ENCODE data around the gene FHIT. TPM values are rescaled to one million over a fixed set of nuclear protein-coding genes. Genes with fewer than 3 reads are reported as not detected.
"Not testable (repeated sequence)": the region's sequence is repeated elsewhere in the genome, so short reads cannot be mapped to it uniquely, and the experiment has no call there.

The FHIT gene
- total RNA-seq, 1 donor from 2014 or later, result 8.5 TPM

- DNase-seq (ENCODE audit: low spot score), result no peak
These were observed 667.0 kb downstream of the FHIT start for GRCh38 chr3:60584250-60584649.

GRCh38 chr3:60582288-60582687, 669.0 kb downstream of the FHIT start:
- DNase-seq (ENCODE audit: low spot score), result no peak

GRCh38 chr3:60580809-60581208, 670.4 kb downstream of the FHIT start:
- no peak for DNase-seq (ENCODE audit: low spot score)

- no peak for DNase-seq (ENCODE audit: low spot score)
These were observed 671.5 kb downstream of the FHIT start for GRCh38 chr3:60579734-60580133.

DNA sequence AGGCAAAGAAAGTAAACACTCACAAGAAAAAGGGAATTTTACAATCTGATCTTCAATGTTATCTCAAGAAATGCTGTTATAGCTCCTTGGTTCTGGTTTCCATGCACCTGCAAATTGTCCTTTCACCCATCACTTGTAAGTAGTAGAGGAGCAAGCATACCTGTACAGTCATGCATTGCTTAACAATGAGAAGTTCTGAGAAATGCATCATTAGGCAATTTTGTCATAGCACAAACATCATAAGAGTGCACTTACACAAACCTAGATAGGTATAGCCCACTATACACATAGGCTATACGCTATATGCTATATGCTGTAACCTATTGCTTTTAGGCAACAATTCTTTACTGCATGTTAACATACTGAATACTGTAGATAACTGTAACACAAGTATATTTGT, 672.3 kb downstream of the FHIT start:
- DNase-seq (ENCODE audit: low spot score), result no peak

GRCh38 chr3:60577601-60578000, 673.7 kb downstream of the FHIT start:
- no peak for DNase-seq (ENCODE audit: low spot score)

- no peak for DNase-seq (ENCODE audit: low spot score)
These were observed 675.5 kb downstream of the FHIT start for GRCh38 chr3:60575718-60576272.

DNA sequence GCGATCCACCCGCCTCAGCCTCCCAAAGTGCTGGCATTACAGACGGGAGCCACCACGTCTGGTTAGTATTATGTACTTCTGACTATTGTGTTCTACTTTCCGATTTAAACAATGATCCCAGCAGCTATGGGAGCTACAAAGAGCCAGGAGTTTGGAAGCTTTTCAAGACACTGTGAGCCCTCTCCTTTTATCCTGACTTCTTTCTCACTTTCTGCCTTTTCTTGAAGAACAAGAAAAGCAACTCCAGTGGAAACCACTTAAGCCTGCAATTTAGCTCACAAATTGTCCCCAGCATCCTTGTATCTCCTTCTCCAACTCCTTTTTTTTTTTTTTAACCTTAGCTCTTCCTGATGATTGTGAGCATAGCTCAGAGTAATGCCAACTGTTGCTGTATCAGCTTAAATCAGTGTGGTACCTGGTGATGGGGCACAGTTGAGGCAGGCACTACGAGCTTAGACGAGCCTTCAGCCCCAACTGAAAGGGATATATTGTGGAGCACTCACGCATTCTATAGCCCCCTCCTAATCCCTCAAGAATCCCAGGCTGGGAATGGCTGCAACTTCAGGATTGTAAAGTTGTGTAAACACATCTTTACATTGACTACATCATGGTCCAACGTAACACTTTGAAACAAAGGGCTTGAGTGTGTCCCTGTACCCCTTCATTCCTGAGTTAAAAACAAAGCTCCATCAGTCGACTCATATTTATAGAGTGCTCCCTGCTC, 677.0 kb downstream of the FHIT start:
- no peak for DNase-seq (ENCODE audit: low spot score)

GRCh38 chr3:60573494-60573893, 677.8 kb downstream of the FHIT start:
- DNase-seq (ENCODE audit: low spot score), result no peak

GRCh38 chr3:60571511-60571910, 679.7 kb downstream of the FHIT start:
- no peak for DNase-seq (ENCODE audit: low spot score)

DNA sequence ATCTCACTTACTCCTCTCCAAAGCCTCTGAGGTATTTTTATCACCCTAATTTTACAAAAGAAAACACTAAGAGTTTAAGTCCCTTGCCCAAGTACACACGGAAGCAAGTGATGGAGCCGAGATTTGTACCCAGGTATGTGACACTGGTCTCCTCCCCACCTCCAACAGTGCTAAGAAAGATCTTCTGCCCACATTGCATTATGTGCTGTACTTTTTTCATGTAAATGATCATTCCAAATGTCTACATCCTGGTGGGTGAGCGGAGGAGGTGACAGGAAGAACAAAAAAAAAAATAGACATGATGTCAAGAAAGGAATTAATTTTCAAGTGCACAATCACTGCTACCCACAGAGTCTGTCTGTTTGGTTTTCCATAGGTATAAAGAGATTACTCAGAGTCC, 694.1 kb downstream of the FHIT start:
- no peak for DNase-seq (ENCODE audit: low spot score)

GRCh38 chr3:60555686-60556354, 695.4 kb downstream of the FHIT start:
- no peak for DNase-seq (ENCODE audit: low spot score)

- no peak for DNase-seq (ENCODE audit: low spot score)
These were observed 698.1 kb downstream of the FHIT start for GRCh38 chr3:60553144-60553543.

GRCh38 chr3:60552581-60552980, 698.7 kb downstream of the FHIT start:
- DNase-seq (ENCODE audit: low spot score), result no peak

DNA sequence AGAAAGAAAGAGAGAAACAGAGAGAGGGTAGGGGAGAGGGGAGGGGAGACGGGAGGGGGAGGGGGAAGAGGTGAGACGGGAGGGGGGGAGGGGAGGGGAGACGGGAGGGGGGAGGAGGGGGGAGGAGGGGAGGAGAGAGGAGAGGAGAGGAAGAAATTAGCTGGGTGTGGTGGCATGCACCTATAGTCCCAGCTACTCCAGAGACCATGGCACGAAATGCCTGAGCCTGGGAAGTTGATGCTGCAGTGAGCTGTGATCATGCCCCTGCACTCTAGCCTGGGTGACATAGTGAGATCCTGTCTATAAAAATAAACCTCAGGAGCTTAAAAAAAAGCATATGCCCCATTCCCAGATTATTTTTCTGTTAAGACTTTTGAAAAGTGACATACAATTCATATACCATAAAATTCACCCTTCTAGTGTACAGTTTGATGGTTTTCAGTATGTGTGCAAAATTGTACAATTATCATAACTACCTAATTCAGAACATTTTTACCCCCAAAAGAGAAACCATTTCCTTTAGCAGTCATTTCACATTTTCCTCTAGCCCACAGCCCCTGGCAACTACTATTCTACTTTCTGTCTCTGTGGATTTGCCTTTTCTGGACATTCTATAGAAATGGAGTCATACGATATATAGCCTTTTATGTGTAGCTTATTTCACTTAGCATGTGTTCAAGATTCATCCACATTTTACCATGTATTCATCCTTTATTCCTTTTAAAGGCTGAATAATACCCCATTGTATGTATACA, 699.6 kb downstream of the FHIT start:
- DNase-seq (ENCODE audit: low spot score), result no peak

DNA sequence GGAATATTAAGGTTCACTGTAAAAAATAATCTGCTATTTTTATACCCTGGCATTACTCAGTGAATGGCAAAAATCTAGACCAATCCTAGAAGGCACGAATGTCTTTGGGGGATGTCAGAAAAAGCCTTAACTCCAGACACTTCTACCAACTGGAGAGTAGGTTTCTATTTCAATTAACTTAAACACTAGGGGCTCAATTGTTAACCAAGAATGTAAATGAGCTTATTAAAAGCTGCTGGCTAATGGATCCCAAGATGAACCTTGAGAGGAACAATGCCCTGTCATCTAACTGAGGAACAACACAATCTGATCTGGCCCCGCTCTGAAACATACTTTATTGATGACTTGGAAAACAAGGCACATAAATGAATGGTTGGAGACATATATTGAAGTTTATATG, 701.4 kb downstream of the FHIT start:
- no peak for DNase-seq (ENCODE audit: low spot score)

GRCh38 chr3:60542995-60543394, 708.3 kb downstream of the FHIT start:
- DNase-seq (ENCODE audit: low spot score), result no peak

GRCh38 chr3:60539394-60539793, 711.9 kb downstream of the FHIT start:
- DNase-seq (ENCODE audit: low spot score), result not testable (repeated sequence)

- no peak for DNase-seq (ENCODE audit: low spot score)
These were observed 714.8 kb downstream of the FHIT start for GRCh38 chr3:60536420-60536819.

DNA sequence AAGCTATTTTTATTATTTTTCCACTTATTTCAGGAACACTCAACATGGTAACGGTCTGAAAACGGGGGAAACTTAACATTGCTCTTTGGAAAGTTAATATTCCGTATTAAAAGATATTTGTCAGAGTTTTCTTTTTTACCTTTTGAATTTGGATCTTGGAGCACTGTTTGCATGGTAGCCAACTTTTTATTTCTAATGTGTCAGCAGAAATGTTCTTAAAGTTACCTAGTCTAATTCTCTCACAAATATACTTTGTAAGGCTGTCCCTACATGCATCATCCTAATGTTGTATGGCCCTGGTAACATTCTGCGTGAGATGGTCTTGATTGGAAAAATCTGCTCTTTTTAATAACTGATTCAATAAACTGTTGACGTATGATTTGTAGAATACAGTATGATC, 719.5 kb downstream of the FHIT start:
- no peak for DNase-seq (ENCODE audit: low spot score)

- DNase-seq (ENCODE audit: low spot score), result no peak
These were observed 722.6 kb downstream of the FHIT start for GRCh38 chr3:60528651-60529050.

DNA sequence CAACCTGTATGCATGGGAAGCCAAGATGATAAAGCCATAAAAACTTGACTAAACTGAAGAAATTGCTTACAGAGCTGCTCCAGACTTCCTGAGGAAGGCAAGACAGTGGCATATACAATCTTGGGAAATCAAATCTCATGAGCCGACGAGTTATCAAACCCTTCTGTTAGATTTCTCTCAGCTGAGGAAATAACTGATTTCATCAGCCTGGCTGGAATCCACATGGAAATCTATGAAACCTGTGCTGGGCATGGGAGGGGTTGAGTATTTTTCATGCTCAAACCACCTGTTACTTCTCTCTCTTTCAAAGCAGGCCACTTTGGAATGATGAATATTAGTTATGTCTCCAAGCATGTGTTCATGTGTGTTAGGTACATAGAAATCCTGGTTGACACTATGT, 727.7 kb downstream of the FHIT start:
- no peak for DNase-seq (ENCODE audit: low spot score)

Measured in mesenteric fat pad (tissue), 1 donor.